GM10266 (cell line): ENCODE measurements around the gene AVEN.

Experiments
- DNase-seq: peaks from one replicate; pipeline ENCODE4 v3.0.0; 2012; ENCODE audit errors: extremely low spot score
- TF ChIP-seq, protein P1 (sequence below): IDR thresholded peaks from 2 replicates; pipeline ENCODE4 v1.5.1; 2012; ENCODE audit warnings: mild to moderate bottlenecking, low read depth; ENCODE audit not compliant: control insufficient read depth, insufficient read depth; ENCODE audit errors: missing control alignments

AVEN gene

GRCh38 chr15:33946152-33946551, 92.9 kb downstream of the AVEN start:
- TF ChIP-seq, protein P1, sequence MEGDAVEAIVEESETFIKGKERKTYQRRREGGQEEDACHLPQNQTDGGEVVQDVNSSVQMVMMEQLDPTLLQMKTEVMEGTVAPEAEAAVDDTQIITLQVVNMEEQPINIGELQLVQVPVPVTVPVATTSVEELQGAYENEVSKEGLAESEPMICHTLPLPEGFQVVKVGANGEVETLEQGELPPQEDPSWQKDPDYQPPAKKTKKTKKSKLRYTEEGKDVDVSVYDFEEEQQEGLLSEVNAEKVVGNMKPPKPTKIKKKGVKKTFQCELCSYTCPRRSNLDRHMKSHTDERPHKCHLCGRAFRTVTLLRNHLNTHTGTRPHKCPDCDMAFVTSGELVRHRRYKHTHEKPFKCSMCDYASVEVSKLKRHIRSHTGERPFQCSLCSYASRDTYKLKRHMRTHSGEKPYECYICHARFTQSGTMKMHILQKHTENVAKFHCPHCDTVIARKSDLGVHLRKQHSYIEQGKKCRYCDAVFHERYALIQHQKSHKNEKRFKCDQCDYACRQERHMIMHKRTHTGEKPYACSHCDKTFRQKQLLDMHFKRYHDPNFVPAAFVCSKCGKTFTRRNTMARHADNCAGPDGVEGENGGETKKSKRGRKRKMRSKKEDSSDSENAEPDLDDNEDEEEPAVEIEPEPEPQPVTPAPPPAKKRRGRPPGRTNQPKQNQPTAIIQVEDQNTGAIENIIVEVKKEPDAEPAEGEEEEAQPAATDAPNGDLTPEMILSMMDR, result no peak

DNA sequence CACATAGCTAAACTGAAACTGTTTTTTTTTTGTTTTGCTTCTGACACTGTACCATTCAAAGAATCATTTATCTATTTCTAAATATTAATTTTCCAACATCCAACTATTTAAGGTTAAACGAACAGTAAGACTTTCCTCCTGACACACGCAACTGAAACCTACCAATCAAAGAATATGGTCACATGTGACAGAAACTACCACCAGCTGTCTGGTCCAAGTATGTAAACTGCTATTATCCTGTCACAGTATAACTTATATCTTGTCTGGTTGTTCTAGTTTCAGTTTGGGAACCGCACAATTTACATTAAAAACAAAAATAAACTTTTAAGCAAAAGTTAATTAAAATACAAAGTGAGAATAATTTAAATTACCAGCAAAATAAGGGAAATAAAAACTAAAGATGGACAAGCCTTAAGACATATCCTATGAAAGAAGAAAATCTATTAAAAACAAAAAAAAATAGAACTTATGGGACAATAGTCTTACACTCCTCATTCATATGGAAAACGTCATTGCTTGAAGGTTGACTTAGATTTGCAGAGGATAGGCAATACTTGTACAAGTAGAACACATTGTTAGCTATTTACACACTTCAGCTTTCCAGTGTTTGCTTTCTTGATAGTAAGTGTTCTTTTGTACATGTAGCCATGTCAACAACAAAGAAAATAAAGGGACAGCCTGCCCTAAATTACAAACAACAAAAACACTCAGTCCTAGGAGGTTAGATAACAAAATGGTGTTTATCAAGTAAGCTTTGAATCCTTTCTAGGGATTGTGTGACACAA, 97.5 kb downstream of the AVEN start:
- DNase-seq, result no peak
- TF ChIP-seq, protein P1, result no peak

More at GRCh38 chr15:33946152-33946551, 92.9 kb downstream of the AVEN start:
- no peak for DNase-seq

DNA sequence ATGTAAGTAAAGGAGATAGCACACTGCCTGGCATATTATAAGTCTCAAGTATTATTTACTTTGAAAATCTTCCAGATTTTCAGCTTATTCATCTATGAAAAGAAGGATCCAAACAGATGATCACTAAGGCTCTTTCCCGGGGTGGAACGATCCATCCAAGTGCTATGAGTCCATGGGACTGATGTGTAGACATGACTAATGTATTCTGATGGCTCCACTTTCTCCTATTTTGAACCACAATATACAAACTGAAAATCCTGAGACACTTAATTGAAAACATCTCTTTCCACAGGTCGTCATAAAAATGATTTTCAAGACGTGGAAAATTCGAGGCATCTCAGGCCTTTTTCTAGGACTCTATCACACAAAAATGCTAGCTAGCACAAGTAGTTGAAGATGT, 104.1 kb downstream of the AVEN start:
- DNase-seq, result no peak

DNA sequence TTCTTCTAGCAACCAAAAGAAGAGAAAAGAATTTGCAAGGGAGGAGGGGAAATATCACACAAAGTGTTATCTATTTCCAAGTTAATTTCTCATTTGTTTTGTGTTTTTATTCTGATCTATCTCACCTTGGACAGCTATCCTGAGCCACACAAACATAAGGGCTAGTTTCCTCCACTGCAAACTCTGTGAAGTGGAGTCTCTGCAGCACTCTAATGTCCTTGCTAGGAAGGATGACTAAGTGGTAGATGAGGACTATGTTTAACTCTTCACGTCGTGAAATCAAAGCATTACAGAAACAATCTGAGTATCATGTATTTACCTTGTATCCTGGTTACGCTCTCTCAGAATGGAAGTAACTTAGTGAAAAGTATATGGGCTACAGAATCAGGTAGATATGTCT, 104.6 kb downstream of the AVEN start:
- TF ChIP-seq, protein P1, result no peak
- DNase-seq, result no peak

More for the DNA sequence above, 104.1 kb downstream of the AVEN start:
- TF ChIP-seq, protein P1, result no peak

DNA sequence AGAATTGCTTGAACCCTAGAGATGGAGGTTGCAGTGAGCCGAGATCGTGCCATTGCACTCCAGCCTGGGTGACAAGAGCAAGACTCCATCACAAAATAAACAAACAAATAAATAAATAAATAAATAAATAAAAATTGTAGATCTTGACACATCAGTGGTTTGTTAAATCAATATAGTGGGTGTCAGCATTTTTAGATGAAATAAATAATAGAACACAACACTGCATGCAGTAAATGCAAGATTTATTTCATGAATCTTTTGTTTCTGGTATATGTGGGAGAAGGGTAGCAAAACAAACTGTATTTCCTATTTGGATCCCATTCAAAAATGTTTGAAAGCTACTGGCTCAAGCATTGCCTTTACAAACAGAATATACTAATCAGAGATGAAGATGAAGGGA, 106.3 kb downstream of the AVEN start:
- no peak for DNase-seq
- TF ChIP-seq, protein P1, result no peak

GRCh38 chr15:33926260-33926659, 112.7 kb downstream of the AVEN start:
- no peak for DNase-seq
- TF ChIP-seq, protein P1, result no peak

DNA sequence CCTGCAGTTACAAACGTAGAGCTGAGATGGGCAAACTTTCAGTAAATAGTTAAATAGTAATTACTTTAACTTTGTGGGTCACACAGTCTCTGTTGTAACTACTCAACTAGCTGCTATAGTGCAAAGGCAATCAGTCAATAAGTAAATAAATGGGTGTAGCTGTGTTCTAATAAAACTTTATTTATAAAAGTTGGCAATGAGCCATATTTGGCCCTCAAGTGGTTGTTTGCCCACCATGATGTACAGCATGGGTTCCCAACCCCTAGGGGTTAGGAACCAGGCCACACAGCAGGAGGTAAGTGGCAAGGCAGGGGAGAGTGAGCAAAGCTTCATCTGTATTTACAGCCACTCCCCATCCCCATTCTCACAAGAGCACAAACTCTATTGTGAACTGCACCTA, 115.6 kb downstream of the AVEN start:
- TF ChIP-seq, protein P1, result no peak
- no peak for DNase-seq
